Trophoblast cell (in vitro differentiated cells and primary cell): Measurements from ENCODE around the gene ADPRS.

Source experiments
- DNase-seq, 2 donors: peaks; one replicate each; pipeline ENCODE4 v3.0.0-alpha.2; 2016
- H2AFZ ChIP-seq: 2 replicates; pipeline ENCODE4 v1.6.1; 2013; ENCODE audit warnings: low read length, moderate library complexity, mild to moderate bottlenecking; ENCODE audit not compliant: insufficient read depth, poor library complexity
- H2AK5ac ChIP-seq: 2 replicates; pipeline ENCODE4 v1.6.1; 2013; ENCODE audit warnings: mild to moderate bottlenecking, low read length
- H2BK120ac ChIP-seq: 2 replicates; pipeline ENCODE4 v1.6.1; 2013; ENCODE audit warnings: low read length, mild to moderate bottlenecking, moderate library complexity; ENCODE audit not compliant: insufficient read depth, poor library complexity
- H2BK12ac ChIP-seq: 2 replicates; pipeline ENCODE4 v1.6.1; 2013; ENCODE audit warnings: mild to moderate bottlenecking, low read length, moderate library complexity
- H2BK5ac ChIP-seq: 2 replicates; pipeline ENCODE4 v1.6.1; 2013; ENCODE audit warnings: low read length, low read depth, moderate library complexity, mild to moderate bottlenecking; ENCODE audit not compliant: poor library complexity
- H3K14ac ChIP-seq: 2 replicates; pipeline ENCODE4 v1.6.1; 2013; ENCODE audit warnings: mild to moderate bottlenecking, low read length
- H3K18ac ChIP-seq: 2 replicates; pipeline ENCODE4 v1.6.1; 2013; ENCODE audit warnings: mild to moderate bottlenecking, low read length
- H3K23ac ChIP-seq: 2 replicates; pipeline ENCODE4 v1.6.1; 2013; ENCODE audit warnings: low read length
- H3K27ac ChIP-seq: 2 replicates; pipeline ENCODE4 v1.5.1; 2013; ENCODE audit warnings: low read depth, mild to moderate bottlenecking, inconsistent platforms, low read length, moderate library complexity
- H3K27me3 ChIP-seq: 2 replicates; pipeline ENCODE4 v1.6.1; 2013; ENCODE audit warnings: inconsistent platforms, mild to moderate bottlenecking, low read length, moderate library complexity; ENCODE audit not compliant: insufficient read depth
- H3K36me3 ChIP-seq, 2 experiments: 1 replicate in 1 of 2; 2 replicates in 1 of 2; pipeline ENCODE4 v1.6.1; 2013; ENCODE audit warnings: low read length in 2 of 2, mild to moderate bottlenecking in 2 of 2, moderate library complexity in 1 of 2; ENCODE audit not compliant: insufficient read depth in 2 of 2, control insufficient read depth in 1 of 2
- H3K4ac ChIP-seq: 2 replicates; pipeline ENCODE4 v1.6.1; 2013; ENCODE audit warnings: low read depth, mild to moderate bottlenecking, low read length, moderate library complexity
- H3K4me1 ChIP-seq, 2 experiments: 1 replicate in 1 of 2; 2 replicates in 1 of 2; pipeline ENCODE4 v1.6.1; 2013; ENCODE audit warnings: low read length in 2 of 2, mild to moderate bottlenecking in 2 of 2, moderate library complexity in 1 of 2; ENCODE audit not compliant: insufficient read depth in 2 of 2, control insufficient read depth in 1 of 2
- H3K4me2 ChIP-seq: 2 replicates; pipeline ENCODE4 v1.6.1; 2013; ENCODE audit warnings: inconsistent platforms, mild to moderate bottlenecking, low read length, moderate library complexity
- H3K4me3 ChIP-seq: 2 replicates; pipeline ENCODE4 v1.5.1; 2013; ENCODE audit warnings: mild to moderate bottlenecking, low read depth, low read length, inconsistent platforms
- H3K79me1 ChIP-seq: one replicate; pipeline ENCODE4 v1.6.1; 2013; ENCODE audit warnings: low read length
- H3K79me2 ChIP-seq: 2 replicates; pipeline ENCODE4 v1.6.1; 2013; ENCODE audit warnings: low read length, mild to moderate bottlenecking; ENCODE audit not compliant: control insufficient read depth, insufficient read depth, poor library complexity
- H3K9ac ChIP-seq: 2 replicates; pipeline ENCODE4 v1.6.1; 2013; ENCODE audit warnings: mild to moderate bottlenecking, low read length
- H3K9me3 ChIP-seq: 2 replicates; pipeline ENCODE4 v1.6.1; 2013; ENCODE audit warnings: low read depth, mild to moderate bottlenecking, control low read depth, inconsistent platforms, low read length; ENCODE audit not compliant: insufficient read depth
- H4K12ac ChIP-seq: 2 replicates; pipeline ENCODE4 v1.6.1; 2013; ENCODE audit warnings: low read depth, mild to moderate bottlenecking, low read length, moderate library complexity
- H4K8ac ChIP-seq: 2 replicates; pipeline ENCODE4 v1.6.1; 2013; ENCODE audit warnings: low read depth, mild to moderate bottlenecking, low read length, moderate library complexity
- H4K91ac ChIP-seq: one replicate; pipeline ENCODE4 v1.6.1; 2013; ENCODE audit warnings: low read depth, mild to moderate bottlenecking, low read length, moderate library complexity
- WGBS: extraction: QIAGEN DNeasy Blood & Tissue Kit; methylation state at CpG from one replicate; pipeline ENCODE4 v1.1.7; 2013; ENCODE audit warnings: missing lambda C conversion rate; ENCODE audit not compliant: insufficient read length, insufficient coverage; ENCODE audit errors: extremely low coverage; 5-methylcytosine and 5-hydroxymethylcytosine counted together

Gene ADPRS

DNA sequence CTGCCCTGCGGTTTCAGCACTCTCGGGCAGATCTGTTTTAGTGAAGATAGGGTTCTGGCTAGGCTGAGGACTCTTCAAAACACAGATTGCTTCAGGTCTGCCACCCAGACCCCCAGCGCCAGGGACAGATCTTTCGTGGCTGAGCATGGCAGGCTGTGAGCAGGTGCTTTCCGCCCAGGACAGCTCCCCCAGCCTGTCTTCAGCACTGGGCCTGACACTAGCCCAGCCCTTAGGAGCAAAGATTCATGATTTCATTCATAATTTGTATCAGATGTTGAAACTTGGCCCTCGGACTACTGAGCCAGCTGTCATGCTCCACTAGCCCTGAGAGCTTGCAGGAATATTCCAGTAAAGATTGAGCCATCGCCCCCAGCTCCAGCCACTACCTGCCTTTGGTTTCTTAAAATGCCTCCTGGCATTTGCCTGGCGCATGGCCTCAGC, 5.9 kb downstream of the ADPRS start:
- Histone ChIP-seq H2BK12ac (no peak overlapping the region), H2AK5ac (no peak overlapping the region), H3K4me2 (no peak overlapping the region), H3K27ac (no peak overlapping the region), H3K36me3 (peaks cover 43 to 45% of the 10 kb centered on the region in 2 experiments), H2BK120ac (no peak overlapping the region), H3K79me2 (peaks cover under 1% of the 10 kb centered on the region), H3K79me1 (no peaks in the 10 kb centered on the region), H3K23ac (no peak overlapping the region), H3K18ac (no peak overlapping the region), H3K4me1 (peaks cover under 1 to 1% of the 10 kb centered on the region in 2 experiments), H2BK5ac (no peak overlapping the region), H4K8ac (no peak overlapping the region), H3K27me3 (no peaks in the 10 kb centered on the region), H3K9me3 (no peaks in the 10 kb centered on the region), H4K91ac (no peak overlapping the region), H3K9ac (no peak overlapping the region), H3K14ac (no peak overlapping the region), H2AFZ (no peak overlapping the region), H4K12ac (no peak overlapping the region), H3K4me3 (no peak overlapping the region), H3K4ac (no peak overlapping the region)
- no peak for DNase-seq
- WGBS: no CpG with 5 or more reads among the region's 8 CpGs

DNA sequence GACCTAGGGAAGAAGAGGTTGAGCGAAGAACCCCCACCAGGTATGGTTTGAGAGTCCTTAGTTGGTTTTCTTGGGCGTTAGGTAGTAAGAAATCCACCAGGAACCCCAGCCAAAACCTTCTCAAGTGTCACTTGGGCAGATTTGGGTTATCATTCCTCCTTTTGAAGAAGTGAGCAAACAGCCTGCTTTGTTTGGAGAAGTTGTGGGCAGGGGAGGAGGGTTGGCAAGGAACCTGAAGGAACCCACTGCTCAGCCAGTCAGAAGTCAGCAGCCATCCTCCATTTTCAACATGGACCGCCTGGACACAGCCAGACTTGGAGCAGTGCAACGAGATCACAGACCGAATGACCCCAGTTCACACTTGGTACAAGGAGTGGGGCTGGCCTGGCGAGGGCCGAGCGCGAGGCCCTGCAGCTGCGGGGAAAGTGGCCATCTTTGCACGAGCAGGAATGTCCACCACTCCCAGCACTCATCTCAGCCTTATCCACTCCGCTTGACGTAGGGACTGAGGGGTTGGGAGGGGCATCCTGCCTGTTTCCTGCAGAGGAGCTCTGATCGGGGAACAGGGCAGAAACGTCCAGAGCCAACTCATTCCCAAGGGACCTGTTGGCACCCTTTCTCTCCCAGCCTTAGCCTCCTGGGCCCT, 7.2 kb downstream of the ADPRS start:
- Histone ChIP-seq H3K27ac (no peak overlapping the region), H3K9me3 (no peaks in the 10 kb centered on the region), H3K36me3 (peaks cover 43 to 45% of the 10 kb centered on the region in 2 experiments), H3K23ac (no peak overlapping the region), H3K79me1 (no peaks in the 10 kb centered on the region), H2AK5ac (no peak overlapping the region), H2BK12ac (no peak overlapping the region), H3K27me3 (no peaks in the 10 kb centered on the region), H3K14ac (no peak overlapping the region), H3K9ac (no peak overlapping the region), H4K8ac (no peak overlapping the region), H2AFZ (no peak overlapping the region), H3K79me2 (no peaks in the 10 kb centered on the region), H3K4me1 (no peaks in the 10 kb centered on the region), H2BK120ac (no peak overlapping the region), H2BK5ac (no peak overlapping the region), H3K18ac (no peak overlapping the region), H3K4me3 (no peak overlapping the region), H3K4ac (no peak overlapping the region), H4K12ac (no peak overlapping the region), H3K4me2 (no peak overlapping the region), H4K91ac (no peak overlapping the region)
- DNase-seq: no peak
- no CpG with 5 or more reads among the region's 15 CpGs for WGBS

DNA sequence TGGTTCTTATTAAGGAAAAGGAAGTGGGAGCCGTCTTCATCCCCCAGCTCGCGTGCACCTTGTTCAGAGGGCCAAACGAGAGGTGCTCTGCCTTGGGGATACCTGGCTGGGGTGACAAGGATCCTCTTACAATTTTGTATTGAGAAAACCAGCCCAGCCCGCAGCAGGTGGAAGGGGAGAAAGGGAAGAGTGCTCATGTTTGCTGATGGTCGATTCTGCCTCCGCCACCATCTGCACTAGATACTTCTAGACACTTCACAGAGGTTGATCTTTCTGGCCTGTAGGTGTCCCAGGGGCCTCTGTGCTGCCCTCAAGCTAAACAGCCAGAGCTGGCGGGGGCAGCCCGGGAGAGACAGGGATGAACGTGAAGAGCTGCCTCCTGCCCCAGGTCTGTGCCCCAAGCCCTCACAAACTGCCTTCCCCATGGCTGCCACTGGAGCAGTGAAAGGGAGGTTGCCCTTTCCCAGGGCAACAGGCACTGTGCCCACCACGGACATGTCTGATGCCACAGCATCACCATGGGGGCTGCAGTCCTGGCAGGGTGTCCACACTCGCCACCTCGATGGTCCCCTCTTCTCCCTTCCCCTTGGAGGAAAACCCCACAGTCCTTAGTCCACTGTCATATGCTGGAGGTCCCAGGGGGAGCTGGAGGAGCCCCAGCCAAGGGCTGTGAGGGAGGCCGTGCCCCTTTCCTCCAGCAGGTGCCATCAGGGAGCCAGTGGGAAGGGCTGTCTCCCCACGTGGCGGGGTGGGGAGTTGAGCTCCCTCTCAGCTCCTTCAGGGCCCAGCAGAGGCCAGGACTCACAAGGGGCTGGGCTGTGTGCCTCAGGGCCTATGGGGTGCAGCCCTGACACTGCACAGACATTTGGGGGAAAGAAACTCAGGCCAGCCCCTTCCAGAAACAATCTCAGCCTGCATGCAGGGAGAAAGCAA, 8.1 kb downstream of the ADPRS start:
- H2BK120ac ChIP-seq: no peak overlapping the region
- no CpG with 5 or more reads among the region's 16 CpGs for WGBS
- H3K79me1 ChIP-seq: no peaks in the 10 kb centered on the region
- no peak overlapping the region for H2AFZ ChIP-seq
- H3K27me3 ChIP-seq: no peaks in the 10 kb centered on the region
- no peak overlapping the region for H2BK12ac ChIP-seq
- no peak overlapping the region for H3K27ac ChIP-seq
- no peak overlapping the region for H2AK5ac ChIP-seq
- H3K79me2 ChIP-seq: no peaks in the 10 kb centered on the region
- H3K4me3 ChIP-seq: no peak overlapping the region
- H4K8ac ChIP-seq: no peak overlapping the region
- no peak overlapping the region for H2BK5ac ChIP-seq
- no peak overlapping the region for H4K12ac ChIP-seq
- no peak overlapping the region for H3K18ac ChIP-seq
- peaks cover 36 to 37% of the 10 kb centered on the region in 2 experiments for H3K36me3 ChIP-seq
- no peak overlapping the region for H3K4ac ChIP-seq
- no peaks in the 10 kb centered on the region for H3K4me1 ChIP-seq
- no peak overlapping the region for H3K4me2 ChIP-seq
- DNase-seq: no peak
- H3K14ac ChIP-seq: no peak overlapping the region
- no peaks in the 10 kb centered on the region for H3K9me3 ChIP-seq
- no peak overlapping the region for H3K9ac ChIP-seq
- no peak overlapping the region for H3K23ac ChIP-seq
- no peak overlapping the region for H4K91ac ChIP-seq

DNA sequence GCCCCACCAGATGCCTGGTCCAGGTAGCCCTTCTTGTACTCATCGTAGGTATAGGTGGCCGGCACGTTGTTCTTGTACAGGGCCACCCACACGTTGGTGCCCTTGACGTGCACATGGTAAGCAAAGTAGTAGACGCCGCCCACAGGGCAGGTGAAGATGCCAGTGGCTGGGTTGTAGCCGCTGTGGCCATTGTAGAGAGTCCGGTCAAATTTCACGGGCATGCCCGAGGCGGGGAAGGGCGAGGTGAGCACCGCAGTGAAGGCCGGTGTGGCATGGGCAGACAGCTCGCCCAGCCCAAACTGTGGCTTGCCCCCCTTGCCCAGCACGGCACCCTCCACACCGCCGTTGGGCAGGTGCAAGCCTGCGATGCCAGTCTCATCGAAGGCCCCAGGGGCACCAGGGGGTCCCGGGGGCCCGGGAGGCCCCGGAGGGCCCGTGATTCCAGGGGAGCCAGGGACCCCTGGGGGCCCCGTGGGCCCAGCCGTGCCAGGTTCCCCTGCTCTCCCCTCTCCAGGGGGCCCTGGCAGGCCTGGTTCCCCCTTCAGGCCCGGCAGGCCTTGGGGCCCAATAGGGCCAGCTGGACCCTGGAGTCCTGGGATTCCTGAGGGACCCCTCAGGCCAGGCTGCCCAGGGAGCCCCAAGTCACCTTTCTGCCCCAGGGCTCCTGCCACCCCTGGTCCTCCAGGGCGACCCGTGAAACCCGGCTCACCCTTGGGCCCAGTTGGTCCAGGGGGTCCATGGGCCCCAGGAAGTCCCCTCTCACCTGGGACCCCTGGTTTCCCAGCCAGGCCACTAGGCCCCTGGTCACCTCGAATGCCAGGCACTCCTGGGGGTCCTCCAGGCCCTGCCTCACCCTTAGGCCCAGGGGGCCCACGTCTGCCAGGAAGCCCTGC, 9.2 kb downstream of the ADPRS start:
- Histone ChIP-seq H3K27ac (no peak overlapping the region), H3K4me2 (no peak overlapping the region), H3K23ac (no peak overlapping the region), H3K79me2 (no peaks in the 10 kb centered on the region), H2BK5ac (no peak overlapping the region), H3K18ac (no peak overlapping the region), H3K4ac (no peak overlapping the region), H3K4me3 (no peak overlapping the region), H4K12ac (no peak overlapping the region), H3K14ac (no peak overlapping the region), H3K79me1 (no peaks in the 10 kb centered on the region), H3K9me3 (no peaks in the 10 kb centered on the region), H2BK120ac (no peak overlapping the region), H2BK12ac (no peak overlapping the region), H3K36me3 (peaks cover 24 to 25% of the 10 kb centered on the region in 2 experiments), H4K91ac (no peak overlapping the region), H2AK5ac (no peak overlapping the region), H3K4me1 (no peaks in the 10 kb centered on the region), H2AFZ (no peak overlapping the region), H3K27me3 (no peaks in the 10 kb centered on the region), H4K8ac (peak overlapping the region; percentile 8), H3K9ac (no peak overlapping the region)
- no peak for DNase-seq
- no CpG with 5 or more reads among the region's 33 CpGs for WGBS
